GM21576 (cell line): ENCODE results near the gene RYR1.
A peak's percentile ranks its signal among the peaks of the same experiment; 100 is the strongest.
"Not testable (repeated sequence)": the region's sequence is repeated elsewhere in the genome, so short reads cannot be mapped to it uniquely, and the experiment has no call there.

ENCODE experiments used
- ATAC-seq: cut with Tn5 transposase; IDR thresholded peaks from one replicate; pipeline ENCODE4 v1.9.1; 2021; ENCODE audit warnings: mild to moderate bottlenecking, moderate library complexity; ENCODE audit not compliant: unreplicated experiment

The RYR1 gene

GRCh38 chr19:38512277-38512676 lies 78.8 kb downstream of the RYR1 start:
- no peak for ATAC-seq

DNA sequence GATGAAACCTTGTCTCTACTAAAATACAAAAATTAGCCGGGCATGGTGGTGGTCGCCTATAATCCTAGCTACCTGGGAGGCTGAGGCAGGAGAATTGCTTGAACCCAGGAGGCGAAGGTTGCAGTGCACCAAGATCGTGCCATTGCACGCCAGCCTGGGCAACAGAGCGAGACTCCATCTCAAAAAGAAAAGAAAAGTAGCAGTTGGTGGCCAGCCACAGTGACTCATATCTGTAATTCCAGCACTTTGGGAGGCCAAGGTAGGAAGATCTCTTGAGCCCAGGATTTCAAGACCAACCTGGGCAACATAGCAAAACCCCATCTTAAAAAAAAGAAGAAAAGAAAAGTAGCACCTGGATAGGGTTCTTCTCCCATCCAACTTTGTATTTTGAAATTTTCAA lies 79.7 kb downstream of the RYR1 start:
- ATAC-seq: not testable (repeated sequence)

- ATAC-seq: no peak
These were observed 80.3 kb downstream of the RYR1 start for GRCh38 chr19:38513762-38514167.

DNA sequence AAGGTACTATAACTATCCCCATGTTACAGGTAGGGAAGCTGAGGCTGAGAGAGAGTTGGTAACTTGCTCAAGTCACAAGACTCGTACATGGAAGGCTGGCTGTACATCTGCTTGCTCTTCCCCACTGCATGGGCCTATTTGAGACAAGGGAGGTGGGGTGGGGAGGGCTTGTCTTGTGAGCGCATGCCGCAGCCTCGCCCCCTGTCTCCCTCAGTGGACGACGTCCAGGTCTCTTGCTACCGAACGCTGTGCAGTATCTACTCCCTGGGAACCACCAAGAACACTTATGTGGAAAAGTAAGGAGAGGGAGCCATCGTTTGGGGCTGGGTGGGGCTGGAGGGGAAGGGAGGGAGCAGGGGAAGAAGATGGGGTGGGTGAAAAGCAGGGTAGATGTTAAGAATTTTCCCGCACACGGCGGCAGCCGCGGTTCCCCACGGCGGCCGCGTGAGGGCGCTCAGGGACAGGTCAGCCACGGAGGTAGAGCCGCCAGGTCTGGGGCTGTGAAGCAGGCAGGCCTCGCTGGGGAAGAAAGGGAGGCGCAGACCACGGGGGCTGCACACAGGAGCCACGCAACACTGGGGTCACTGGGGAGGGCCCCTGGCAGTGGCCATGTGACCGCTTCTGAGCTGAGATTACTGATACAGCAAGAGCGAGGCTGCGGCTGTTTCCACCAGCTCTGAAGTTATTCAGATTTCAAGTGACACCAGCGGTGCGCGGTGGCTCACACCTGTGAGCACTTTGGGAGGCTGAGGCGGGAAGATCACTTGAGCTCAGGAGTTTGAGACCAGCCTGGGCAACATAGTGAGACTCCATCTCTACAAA lies 81.5 kb downstream of the RYR1 start:
- ATAC-seq: peak; percentile 60

DNA sequence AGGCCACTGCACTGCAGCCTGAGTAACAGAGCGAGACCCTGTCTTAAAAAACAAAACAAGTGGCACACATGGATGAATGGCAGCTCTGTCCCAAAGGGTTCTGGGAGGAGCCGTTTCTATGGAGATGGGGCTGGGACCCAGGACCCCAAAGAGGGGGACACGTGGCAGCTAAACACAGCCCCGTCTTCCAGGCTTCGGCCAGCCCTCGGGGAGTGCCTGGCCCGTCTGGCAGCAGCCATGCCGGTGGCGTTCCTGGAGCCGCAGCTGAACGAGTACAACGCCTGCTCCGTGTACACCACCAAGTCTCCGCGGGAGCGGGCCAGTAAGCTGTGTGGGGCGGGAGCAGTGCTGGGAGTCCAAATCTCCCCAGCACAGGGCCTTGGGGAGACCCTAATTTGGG lies 82.4 kb downstream of the RYR1 start:
- ATAC-seq: no peak

DNA sequence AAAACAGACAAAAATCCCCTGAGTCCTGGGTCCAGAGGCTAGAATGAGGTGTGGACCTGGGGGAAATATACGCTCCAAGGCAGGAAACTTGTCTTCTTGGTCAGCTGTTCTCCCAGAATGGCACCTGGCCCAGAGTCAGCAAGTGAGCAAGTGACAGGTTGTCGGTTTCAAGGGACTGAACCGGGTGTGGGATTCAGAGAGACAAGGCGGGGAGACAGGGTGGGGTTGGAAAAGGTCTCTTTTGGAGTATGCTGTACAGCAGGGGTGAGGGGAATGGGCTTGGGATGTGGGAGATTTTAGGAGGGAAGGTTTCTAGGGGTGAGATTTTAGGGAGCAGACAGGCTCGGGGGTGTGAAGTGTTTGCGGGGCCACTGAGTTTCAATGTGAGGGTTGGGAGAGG lies 83.3 kb downstream of the RYR1 start:
- ATAC-seq: no peak

GRCh38 chr19:38517321-38517720 lies 83.8 kb downstream of the RYR1 start:
- no peak for ATAC-seq

- ATAC-seq: not testable (repeated sequence)
These were observed 84.5 kb downstream of the RYR1 start for GRCh38 chr19:38517980-38518379.

DNA sequence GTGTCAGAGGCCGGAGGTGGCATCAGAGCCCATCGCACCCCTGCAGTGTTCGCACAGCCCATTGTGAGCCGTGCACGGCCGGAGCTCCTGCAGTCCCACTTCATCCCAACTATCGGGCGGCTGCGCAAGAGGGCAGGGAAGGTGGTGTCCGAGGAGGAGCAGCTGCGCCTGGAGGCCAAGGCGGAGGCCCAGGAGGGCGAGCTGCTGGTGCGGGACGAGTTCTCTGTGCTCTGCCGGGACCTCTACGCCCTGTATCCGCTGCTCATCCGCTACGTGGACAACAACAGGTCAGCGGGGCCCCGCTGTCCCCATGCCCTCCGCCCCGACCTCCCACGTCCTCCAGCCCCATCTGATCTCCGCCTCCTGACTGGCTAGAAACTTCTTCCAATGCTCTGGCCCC lies 85.7 kb downstream of the RYR1 start:
- ATAC-seq: no peak

GRCh38 chr19:38519988-38520387 lies 86.5 kb downstream of the RYR1 start:
- ATAC-seq: no peak

GRCh38 chr19:38522915-38523314 lies 89.4 kb downstream of the RYR1 start:
- ATAC-seq: no peak

GRCh38 chr19:38523319-38523718 lies 89.8 kb downstream of the RYR1 start:
- ATAC-seq: no peak

DNA sequence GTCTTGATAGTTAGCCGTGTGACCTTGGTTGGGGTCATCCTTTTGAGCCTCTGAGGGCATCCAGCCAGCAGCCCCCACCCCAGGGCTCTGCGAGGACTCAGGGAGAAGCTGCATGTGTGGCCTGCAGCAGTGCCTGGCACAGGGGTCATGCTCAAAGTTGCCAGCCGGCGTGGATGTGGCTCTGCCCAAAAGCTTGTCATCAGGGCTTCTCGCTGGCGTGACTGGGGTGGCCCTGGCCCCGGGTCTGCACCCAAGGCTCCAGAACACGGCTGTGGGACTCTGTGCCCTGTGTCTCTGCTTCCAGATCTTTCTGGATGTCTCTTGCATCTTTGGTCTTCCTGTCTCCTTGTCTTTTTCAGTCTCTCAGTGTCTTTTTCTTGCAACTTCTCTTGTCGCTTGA lies 90.9 kb downstream of the RYR1 start:
- no peak for ATAC-seq

GRCh38 chr19:38524994-38525634 lies 91.6 kb downstream of the RYR1 start:
- ATAC-seq: no peak

- ATAC-seq: no peak
These were observed 92.9 kb downstream of the RYR1 start for GRCh38 chr19:38526430-38526829.

- no peak for ATAC-seq
These were observed 94.1 kb downstream of the RYR1 start for GRCh38 chr19:38527466-38528136.

- ATAC-seq: no peak
These were observed 94.8 kb downstream of the RYR1 start for GRCh38 chr19:38528213-38528755.

DNA sequence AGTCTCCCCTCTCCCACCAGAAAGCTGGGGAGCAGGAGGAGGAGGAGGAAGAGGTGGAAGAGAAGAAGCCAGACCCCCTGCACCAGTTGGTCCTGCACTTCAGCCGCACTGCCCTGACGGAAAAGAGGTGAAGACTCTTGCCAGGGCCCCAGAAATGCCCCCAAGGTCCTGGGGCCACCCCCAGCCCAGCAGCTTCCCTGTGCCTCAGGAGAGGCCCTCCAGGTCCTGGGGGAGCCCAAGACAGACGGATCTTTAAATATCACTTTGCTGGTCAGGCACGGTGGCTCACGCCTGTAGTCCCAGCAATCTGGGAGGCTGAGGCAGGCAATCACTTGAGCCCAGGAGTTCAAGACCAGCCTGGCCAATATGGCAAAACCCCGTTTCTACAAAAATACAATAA lies 95.4 kb downstream of the RYR1 start:
- ATAC-seq: no peak

- ATAC-seq: no peak
These were observed 98.0 kb downstream of the RYR1 start for GRCh38 chr19:38531515-38531914.

DNA sequence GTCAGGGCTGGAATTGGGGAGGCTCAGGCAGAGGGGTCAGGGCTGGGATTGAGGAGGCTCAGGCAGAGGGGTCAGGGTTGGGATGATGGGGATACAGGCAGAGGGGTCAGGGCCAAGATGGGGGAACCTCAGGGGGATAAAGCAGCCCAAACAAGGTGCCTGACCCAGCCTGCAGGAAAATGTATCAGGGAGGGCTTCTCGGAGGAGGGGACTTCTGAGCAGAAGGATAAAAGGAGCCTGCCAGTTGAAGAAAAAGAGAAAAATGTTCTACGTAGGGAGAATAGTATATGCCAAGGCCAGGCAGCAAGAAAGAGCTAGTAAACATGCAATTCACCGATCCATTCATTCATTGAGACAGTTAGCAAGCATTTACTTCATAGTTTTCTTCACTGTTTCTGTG lies 99.4 kb downstream of the RYR1 start:
- ATAC-seq: no peak

DNA sequence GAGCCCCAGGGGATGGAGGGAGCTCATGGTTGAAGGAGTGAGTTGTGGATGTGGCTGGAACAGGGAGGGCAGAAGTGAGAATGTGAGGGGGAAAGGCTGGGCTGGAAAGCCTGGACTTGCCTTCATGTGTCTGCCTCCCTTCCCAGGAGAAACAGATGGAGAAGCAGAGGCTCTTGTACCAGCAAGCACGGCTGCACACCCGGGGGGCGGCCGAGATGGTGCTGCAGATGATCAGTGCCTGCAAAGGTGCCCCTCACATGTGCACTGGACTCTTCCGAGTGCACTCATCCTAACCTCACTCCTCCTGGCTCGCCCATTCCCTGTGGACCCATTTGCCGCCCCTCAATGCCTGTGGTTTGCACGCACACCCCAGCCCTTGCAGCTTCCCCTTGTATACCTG lies 101.1 kb downstream of the RYR1 start:
- no peak for ATAC-seq

DNA sequence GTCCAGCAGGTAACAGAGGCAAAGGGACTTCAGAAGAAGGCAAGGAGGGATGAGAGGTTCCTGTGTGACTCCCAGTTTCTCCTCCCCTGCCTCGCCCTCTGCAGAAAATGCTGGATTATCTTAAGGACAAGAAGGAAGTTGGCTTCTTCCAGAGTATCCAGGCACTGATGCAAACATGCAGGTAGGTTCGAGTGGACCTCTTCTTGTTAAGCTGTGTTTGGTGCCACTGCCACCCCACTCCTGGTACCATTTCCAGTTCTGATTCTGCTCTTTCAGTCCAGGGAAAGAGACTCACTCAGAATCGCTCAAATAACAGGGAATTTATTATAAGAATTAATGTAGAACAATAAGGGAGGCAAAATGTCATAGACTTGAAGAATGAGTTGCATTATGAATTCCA lies 101.7 kb downstream of the RYR1 start:
- ATAC-seq: no peak
